ENCODE measurements around the gene SEPTIN5. TPM values are rescaled to one million over a fixed set of nuclear protein-coding genes. Genes with fewer than 3 reads are reported as not detected.

SEPTIN5 gene
- total RNA-seq, 1 donor from 2014 or later: 26.7 TPM

Other genes starting within 250 kb of the SEPTIN5 start
- gene UFD1, start 235.3 kb upstream of the SEPTIN5 start, total RNA-seq: 47.6 TPM
- 1.1 TPM for gene CDC45, start 234.6 kb upstream of the SEPTIN5 start, total RNA-seq
- gene CLDN5, start 190.1 kb upstream of the SEPTIN5 start, total RNA-seq: 38.9 TPM
- 2.1 TPM for gene GP1BB, start 9.0 kb downstream of the SEPTIN5 start, total RNA-seq
- 13.0 TPM for gene TBX1, start 46.3 kb downstream of the SEPTIN5 start, total RNA-seq
- 6.0 TPM for gene GNB1L, start 140.4 kb downstream of the SEPTIN5 start, total RNA-seq
- 28.6 TPM for gene RTL10, start 140.4 kb downstream of the SEPTIN5 start, total RNA-seq
- 202 TPM for gene COMT, start 227.3 kb downstream of the SEPTIN5 start, total RNA-seq
- gene TXNRD2, start 227.3 kb downstream of the SEPTIN5 start, total RNA-seq: 41.6 TPM

All from ureter (tissue), 1 donor.